ENCODE measurements around the gene FOXP4.

DNA sequence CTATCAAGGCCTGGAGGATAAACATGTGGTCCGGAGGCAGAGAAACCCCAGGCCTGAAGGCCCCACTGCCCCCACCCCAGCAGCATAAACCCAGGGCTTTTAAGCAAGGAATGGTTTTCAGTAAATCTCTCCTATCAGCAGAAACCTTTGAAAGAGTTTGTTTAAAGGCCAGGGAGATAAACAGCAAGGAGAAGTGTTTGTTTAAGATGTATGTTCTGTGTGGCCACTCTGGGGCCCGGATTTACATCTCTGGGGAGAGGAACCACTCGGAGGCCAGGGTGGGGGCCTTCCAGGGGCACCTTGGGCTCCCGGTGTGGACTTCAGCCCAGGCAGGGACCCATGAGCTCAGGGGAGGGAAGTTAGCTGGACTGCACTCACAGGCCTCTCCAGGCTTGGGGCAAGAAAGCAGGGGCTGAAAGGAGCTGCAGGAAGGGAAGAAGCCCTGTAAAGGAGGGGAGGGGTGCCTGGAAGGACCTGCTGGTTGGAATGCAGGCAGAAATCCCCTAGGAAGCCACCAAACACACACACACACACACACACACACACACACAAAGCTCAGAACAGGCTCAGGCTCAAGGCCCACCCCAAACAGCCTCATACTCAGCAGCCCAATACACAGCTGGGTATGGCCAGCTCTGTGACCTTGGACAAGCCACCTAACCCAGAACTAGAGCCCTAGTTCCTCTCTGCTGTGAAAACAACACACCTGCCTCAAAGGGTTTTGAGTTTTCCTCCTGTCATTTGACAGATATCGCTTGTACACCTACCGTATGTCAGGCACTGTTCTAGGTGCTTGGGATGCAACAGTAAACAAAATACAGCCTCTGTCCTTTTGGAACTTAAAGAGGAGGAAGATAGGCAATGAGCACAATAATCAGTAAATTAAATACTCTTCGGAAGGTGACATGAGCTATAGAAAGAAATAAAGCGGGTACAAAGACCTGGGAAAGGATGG, 26.2 kb upstream of the FOXP4 start:
- TF ChIP-seq EZH2 (IDR thresholded peaks at IDR 0.05; ENCODE audit: insufficient read depth, poor library complexity, severe bottlenecking) (no peak), EZH2phosphoT487 (IDR thresholded peaks at IDR 0.05; ENCODE audit: insufficient read depth, low read depth) (no peak)
